Measurements from ENCODE around the gene C11orf98. TPM values are rescaled to one million over a fixed set of nuclear protein-coding genes. Genes with fewer than 3 reads are reported as not detected.

C11orf98 gene
- polyA plus RNA-seq, 1 donor from 2014 or later = 92.0 TPM

GRCh38 chr11:62627713-62628112, 37.3 kb downstream of the C11orf98 start:
- no peaks in the 10 kb centered on the region for H3K9me2 ChIP-seq (ENCODE audit: insufficient read depth, low read length)
- no peak for TF ChIP-seq EZH2 (IDR thresholded peaks at IDR 0.05; ENCODE audit: borderline replicate concordance, insufficient read depth, low read length, poor library complexity, severe bottlenecking)
- TF ChIP-seq POLR2AphosphoS5 (IDR thresholded peaks at IDR 0.05) = no peak
- TF ChIP-seq CTCF (IDR thresholded peaks at IDR 0.05; ENCODE audit: poor library complexity, severe bottlenecking) = no peak
- TF ChIP-seq RAD21 (conservative IDR thresholded peaks at IDR 0.05) = no peak
- TF ChIP-seq EP300 (conservative IDR thresholded peaks at IDR 0.05; ENCODE audit: poor library complexity, severe bottlenecking) = no peak
- H3K4me3 ChIP-seq (ENCODE audit: low read length) = no peak overlapping the region
- no peak overlapping the region for H3K4me2 ChIP-seq (ENCODE audit: low read length)
- no peak overlapping the region for H2AFZ ChIP-seq (ENCODE audit: low read depth, low read length)
- H3K27ac ChIP-seq (ENCODE audit: low read length) = no peak overlapping the region
- no peaks in the 10 kb centered on the region for H3K9me3 ChIP-seq (ENCODE audit: low read length)
- H3K79me2 ChIP-seq (replicated peaks; ENCODE audit: insufficient read depth, low read length) = no peaks in the 10 kb centered on the region
- no peaks in the 10 kb centered on the region for H3K27me3 ChIP-seq (ENCODE audit: insufficient read depth, low read depth, low read length)
- no peaks in the 10 kb centered on the region for H3K36me3 ChIP-seq (ENCODE audit: insufficient read depth, low read length)
- no peaks in the 10 kb centered on the region for H4K20me1 ChIP-seq (ENCODE audit: insufficient read depth)
- peaks cover 2% of the 10 kb centered on the region for H3F3A ChIP-seq (ENCODE audit: insufficient read depth, low read length, poor library complexity, severe bottlenecking)
- no peak overlapping the region for H3K9ac ChIP-seq (ENCODE audit: low read length)

DNA sequence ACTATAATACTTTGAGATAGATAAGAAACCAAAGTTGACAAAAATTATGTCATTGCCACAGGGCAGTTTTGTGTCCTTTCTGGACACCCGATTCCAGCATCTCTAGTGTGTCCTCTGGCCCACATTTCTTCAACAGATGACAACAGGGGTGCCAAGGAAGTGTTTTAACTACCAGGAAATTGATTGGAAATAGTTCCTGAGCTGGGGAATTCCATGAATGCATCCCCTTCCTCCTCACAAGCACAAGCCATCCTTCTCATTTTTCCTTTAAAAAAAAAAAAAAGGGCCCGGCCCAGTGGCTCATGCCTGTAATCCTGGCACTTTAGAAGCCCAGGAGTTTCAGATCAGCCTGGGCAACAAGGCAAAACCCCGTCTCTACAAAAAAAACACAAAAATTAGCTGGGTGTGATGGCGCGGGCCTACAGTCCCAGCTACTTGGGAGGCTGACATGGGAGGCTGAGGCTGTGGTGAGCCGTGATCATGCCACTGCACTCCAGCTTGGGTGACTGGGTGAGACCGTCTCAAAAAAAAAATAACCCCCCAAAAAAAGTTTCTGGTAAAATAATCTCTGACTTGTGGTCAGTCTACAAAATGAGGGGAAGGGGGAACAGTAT, 42.4 kb downstream of the C11orf98 start:
- no peaks in the 10 kb centered on the region for H3K9me3 ChIP-seq (ENCODE audit: low read length)
- no peaks in the 10 kb centered on the region for H4K20me1 ChIP-seq (ENCODE audit: insufficient read depth)
- peaks cover 8% of the 10 kb centered on the region for H3K79me2 ChIP-seq (replicated peaks; ENCODE audit: insufficient read depth, low read length)
- peak overlapping the region; percentile 78 for H3K27ac ChIP-seq (ENCODE audit: low read length)
- peak overlapping the region; percentile 81 for H3K4me3 ChIP-seq (ENCODE audit: low read length)
- peak overlapping the region; percentile 70 for H3K4me2 ChIP-seq (ENCODE audit: low read length)
- H3K27me3 ChIP-seq (ENCODE audit: insufficient read depth, low read depth, low read length) = no peaks in the 10 kb centered on the region
- peak overlapping the region; percentile 18 for H2AFZ ChIP-seq (ENCODE audit: low read depth, low read length)
- peaks cover 6% of the 10 kb centered on the region for H3F3A ChIP-seq (ENCODE audit: insufficient read depth, low read length, poor library complexity, severe bottlenecking)
- TF ChIP-seq TAF1 (IDR thresholded peaks at IDR 0.05; ENCODE audit: low read depth) = no peak
- TF ChIP-seq POLR2AphosphoS5 (IDR thresholded peaks at IDR 0.05) = no peak
- no peak for TF ChIP-seq EP300 (conservative IDR thresholded peaks at IDR 0.05; ENCODE audit: poor library complexity, severe bottlenecking)
- no peak for TF ChIP-seq SMC3 (conservative IDR thresholded peaks at IDR 0.05; ENCODE audit: poor library complexity)
- no peak for TF ChIP-seq EZH2 (IDR thresholded peaks at IDR 0.05; ENCODE audit: borderline replicate concordance, insufficient read depth, low read length, poor library complexity, severe bottlenecking)
- TF ChIP-seq RAD21 (conservative IDR thresholded peaks at IDR 0.05) = no peak
- no peak for TF ChIP-seq MXI1 (conservative IDR thresholded peaks at IDR 0.05; ENCODE audit: poor library complexity, severe bottlenecking)
- TF ChIP-seq, protein P1, sequence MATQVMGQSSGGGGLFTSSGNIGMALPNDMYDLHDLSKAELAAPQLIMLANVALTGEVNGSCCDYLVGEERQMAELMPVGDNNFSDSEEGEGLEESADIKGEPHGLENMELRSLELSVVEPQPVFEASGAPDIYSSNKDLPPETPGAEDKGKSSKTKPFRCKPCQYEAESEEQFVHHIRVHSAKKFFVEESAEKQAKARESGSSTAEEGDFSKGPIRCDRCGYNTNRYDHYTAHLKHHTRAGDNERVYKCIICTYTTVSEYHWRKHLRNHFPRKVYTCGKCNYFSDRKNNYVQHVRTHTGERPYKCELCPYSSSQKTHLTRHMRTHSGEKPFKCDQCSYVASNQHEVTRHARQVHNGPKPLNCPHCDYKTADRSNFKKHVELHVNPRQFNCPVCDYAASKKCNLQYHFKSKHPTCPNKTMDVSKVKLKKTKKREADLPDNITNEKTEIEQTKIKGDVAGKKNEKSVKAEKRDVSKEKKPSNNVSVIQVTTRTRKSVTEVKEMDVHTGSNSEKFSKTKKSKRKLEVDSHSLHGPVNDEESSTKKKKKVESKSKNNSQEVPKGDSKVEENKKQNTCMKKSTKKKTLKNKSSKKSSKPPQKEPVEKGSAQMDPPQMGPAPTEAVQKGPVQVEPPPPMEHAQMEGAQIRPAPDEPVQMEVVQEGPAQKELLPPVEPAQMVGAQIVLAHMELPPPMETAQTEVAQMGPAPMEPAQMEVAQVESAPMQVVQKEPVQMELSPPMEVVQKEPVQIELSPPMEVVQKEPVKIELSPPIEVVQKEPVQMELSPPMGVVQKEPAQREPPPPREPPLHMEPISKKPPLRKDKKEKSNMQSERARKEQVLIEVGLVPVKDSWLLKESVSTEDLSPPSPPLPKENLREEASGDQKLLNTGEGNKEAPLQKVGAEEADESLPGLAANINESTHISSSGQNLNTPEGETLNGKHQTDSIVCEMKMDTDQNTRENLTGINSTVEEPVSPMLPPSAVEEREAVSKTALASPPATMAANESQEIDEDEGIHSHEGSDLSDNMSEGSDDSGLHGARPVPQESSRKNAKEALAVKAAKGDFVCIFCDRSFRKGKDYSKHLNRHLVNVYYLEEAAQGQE (IDR thresholded peaks at IDR 0.05; ENCODE audit: borderline replicate concordance) = no peak
- TF ChIP-seq CTCF (IDR thresholded peaks at IDR 0.05; ENCODE audit: poor library complexity, severe bottlenecking) = no peak
- H3K9ac ChIP-seq (ENCODE audit: low read length) = peak overlapping the region; percentile 93
- H3K9me2 ChIP-seq (ENCODE audit: insufficient read depth, low read length) = no peaks in the 10 kb centered on the region
- no peaks in the 10 kb centered on the region for H3K36me3 ChIP-seq (ENCODE audit: insufficient read depth, low read length)

Measured in neural cell (in vitro differentiated cells).